Osteocyte (in vitro differentiated cells): ENCODE results near the gene WDR27. TPM values are rescaled to one million over a fixed set of nuclear protein-coding genes. Genes with fewer than 3 reads are reported as not detected.
"Not testable (repeated sequence)": the region's sequence is repeated elsewhere in the genome, so short reads cannot be mapped to it uniquely, and the experiment has no call there.

Source experiments
- DNase-seq: peaks from one replicate; pipeline ENCODE4 v3.0.0; 2021; ENCODE audit warnings: mixed read lengths; ENCODE audit not compliant: unreplicated experiment; ENCODE audit errors: extremely low spot score
- H3K27ac Mint-ChIP-seq: one replicate; pipeline ENCODE4 v1.8.0; 2021; ENCODE audit warnings: mild to moderate bottlenecking, mixed read lengths; ENCODE audit not compliant: unreplicated experiment
- H3K27me3 Mint-ChIP-seq: one replicate; pipeline ENCODE4 v1.8.0; 2021; ENCODE audit warnings: mixed read lengths; ENCODE audit not compliant: unreplicated experiment
- H3K36me3 Mint-ChIP-seq: one replicate; pipeline ENCODE4 v1.8.0; 2021; ENCODE audit warnings: mixed read lengths; ENCODE audit not compliant: unreplicated experiment
- H3K4me1 Mint-ChIP-seq: one replicate; pipeline ENCODE4 v1.8.0; 2021; ENCODE audit warnings: mixed read lengths; ENCODE audit not compliant: unreplicated experiment
- H3K4me3 Mint-ChIP-seq: one replicate; pipeline ENCODE4 v1.8.0; 2021; ENCODE audit warnings: mild to moderate bottlenecking, moderate library complexity, mixed read lengths; ENCODE audit not compliant: unreplicated experiment
- H3K9me3 Mint-ChIP-seq: one replicate; pipeline ENCODE4 v1.8.0; 2021; ENCODE audit warnings: mixed read lengths; ENCODE audit not compliant: unreplicated experiment
- CTCF ChIP-seq: fragments of 200-600 bp; sonication (generic); IDR thresholded peaks from 2 replicates; pipeline ENCODE4 v1.5.0; 2021; ENCODE audit warnings: antibody characterized with exemption, mild to moderate bottlenecking, moderate library complexity
- total RNA-seq: library from RNA; stranded (reverse); gene quantifications from 2 replicates; pipeline ENCODE4 v1.2.1, GENCODE V29; 2021

Gene WDR27
- total RNA-seq, 1 donor from 2014 or later = 37.4 TPM

- Mint-ChIP-seq H3K9me3 (no peaks in the 10 kb centered on the region), H3K36me3 (no peaks in the 10 kb centered on the region), H3K4me3 (no peak overlapping the region), H3K27me3 (peaks cover 2% of the 10 kb centered on the region), H3K4me1 (peaks cover 8% of the 10 kb centered on the region), H3K27ac (no peak overlapping the region)
- no peak for TF ChIP-seq CTCF
- DNase-seq = peak; percentile 81
These were observed 255.9 kb downstream of the WDR27 start for GRCh38 chr6:169445661-169446581.

GRCh38 chr6:169445227-169445626 is 256.6 kb downstream of the WDR27 start:
- Mint-ChIP-seq H3K36me3 (no peaks in the 10 kb centered on the region), H3K4me3 (no peak overlapping the region), H3K27ac (no peak overlapping the region), H3K4me1 (peaks cover 3% of the 10 kb centered on the region), H3K9me3 (no peaks in the 10 kb centered on the region), H3K27me3 (peaks cover 2% of the 10 kb centered on the region)
- no peak for DNase-seq
- TF ChIP-seq CTCF = no peak

GRCh38 chr6:169441292-169441691 is 260.5 kb downstream of the WDR27 start:
- Mint-ChIP-seq H3K27ac (no peak overlapping the region), H3K9me3 (no peaks in the 10 kb centered on the region), H3K27me3 (peaks cover 10% of the 10 kb centered on the region), H3K36me3 (peaks cover 3% of the 10 kb centered on the region), H3K4me3 (no peak overlapping the region), H3K4me1 (no peaks in the 10 kb centered on the region)
- no peak for TF ChIP-seq CTCF
- no peak for DNase-seq

GRCh38 chr6:169439710-169440109 is 262.1 kb downstream of the WDR27 start:
- no peaks in the 10 kb centered on the region for H3K9me3 Mint-ChIP-seq
- H3K4me1 Mint-ChIP-seq = no peaks in the 10 kb centered on the region
- no peak for TF ChIP-seq CTCF
- no peak for DNase-seq
- H3K27me3 Mint-ChIP-seq = peaks cover 13% of the 10 kb centered on the region
- H3K27ac Mint-ChIP-seq = no peak overlapping the region
- H3K36me3 Mint-ChIP-seq = peaks cover 3% of the 10 kb centered on the region
- no peak overlapping the region for H3K4me3 Mint-ChIP-seq

GRCh38 chr6:169434554-169434953 is 267.3 kb downstream of the WDR27 start:
- H3K27ac Mint-ChIP-seq, H3K36me3 Mint-ChIP-seq, H3K4me3 Mint-ChIP-seq, H3K4me1 Mint-ChIP-seq, DNase-seq: not testable (repeated sequence)
- Mint-ChIP-seq H3K9me3 (peaks cover 36% of the 10 kb centered on the region), H3K27me3 (peaks cover 11% of the 10 kb centered on the region)
